Esophagus squamous epithelium (tissue), 5 donors: ENCODE data around the gene PTPRM. TPM values are rescaled to one million over a fixed set of nuclear protein-coding genes. Genes with fewer than 3 reads are reported as not detected.

Experiments
- DNase-seq: peaks from one replicate; lab custom pipeline; 2025; lab: John Stamatoyannopoulos, UW
- H3K27ac ChIP-seq, 4 donors: fragments of 200-600 bp; sonication (generic); one replicate each; pipeline ENCODE4 v1.5.1; 2016 to 2019; ENCODE audit warnings: mild to moderate bottlenecking in 1 of 4
- H3K27me3 ChIP-seq, 4 donors: fragments of 200-600 bp; sonication (generic); 1 replicate in 3 of 4; 2 replicates in 1 of 4; pipeline versions ENCODE4 v1.5.1 to v1.6.0; 2017 to 2021; ENCODE audit warnings: antibody characterized with exemption in 1 of 4
- H3K36me3 ChIP-seq, 3 donors: fragments of 200-600 bp; sonication (generic); one replicate each; pipeline ENCODE4 v1.5.1; 2016 to 2019
- H3K4me1 ChIP-seq, 3 donors: fragments of 200-600 bp; sonication (generic); one replicate each; pipeline ENCODE4 v1.5.1; 2017 to 2019
- H3K4me3 ChIP-seq, 4 donors: fragments of 200-600 bp; sonication (generic); 1 replicate in 3 of 4; 2 replicates in 1 of 4; pipeline ENCODE4 v1.5.1; 2016 to 2019; ENCODE audit warnings: mild to moderate bottlenecking in 2 of 4, moderate library complexity in 1 of 4
- H3K9me3 ChIP-seq, 3 donors: fragments of 200-600 bp; sonication (generic); one replicate each; pipeline ENCODE4 v1.5.1; 2016 to 2019
- CTCF ChIP-seq, 6 experiments: fragments of 450-650 bp in 4 of 6; fragments of 200-600 bp in 2 of 6; sonication (generic) in 2 of 6; IDR thresholded peaks; one replicate each; pipeline ENCODE4 v1.5.1; 2016 to 2019; ENCODE audit warnings: antibody characterized with exemption in 6 of 6, mild to moderate bottlenecking in 4 of 6, moderate library complexity in 4 of 6
- POLR2A ChIP-seq, 4 donors: fragments of 450-650 bp; IDR thresholded peaks; one replicate each; pipeline ENCODE4 v1.6.1; 2017; ENCODE audit warnings: antibody characterized with exemption in 4 of 4, mild to moderate bottlenecking in 4 of 4, moderate library complexity in 3 of 4
- WGBS, 2 donors: methylation state at CpG; one replicate each; pipeline ENCODE4 v1.1.5; 2018; 5-methylcytosine and 5-hydroxymethylcytosine counted together
- intact Hi-C: fragments of 100-400 bp; cut with DNase I; formaldehyde crosslinking; loops from one replicate; pipeline ENCODE4 v1.15.0; 2022
- total RNA-seq, 4 donors: library from RNA; depleted of rRNA; stranded (reverse); fragments of >200 nt; gene quantifications; one replicate each; pipeline ENCODE4 v1.1.0, GENCODE V29; 2016
- donor health status: DM: yes; HTN: yes; CAD: no.

The PTPRM gene
- total RNA-seq, 4 donors from 2014 or later = 6.5 to 38.7 (median 11.1) TPM

DNA sequence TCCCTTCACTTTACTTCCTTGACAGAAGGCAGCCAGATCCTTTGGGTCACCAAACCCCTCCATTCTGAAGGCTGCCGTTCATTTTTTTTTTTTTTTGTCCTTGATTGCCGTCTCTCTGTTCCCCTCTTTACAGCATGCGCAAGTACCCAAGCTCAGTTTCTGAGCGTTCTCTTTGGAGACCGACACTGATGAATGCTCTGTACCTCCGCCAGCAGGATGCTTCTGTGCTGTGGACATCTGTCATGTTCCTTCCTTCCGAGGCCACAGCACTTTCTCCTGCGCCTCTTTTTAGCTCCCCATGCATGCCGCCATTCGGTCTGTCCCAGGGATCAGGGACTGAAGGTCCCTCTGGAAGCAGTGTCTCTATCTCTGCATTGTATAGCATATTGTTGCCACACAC lies 763.5 kb downstream of the PTPRM start:
- H3K27me3 ChIP-seq = no peaks in the 10 kb centered on the region
- no peak overlapping the region for H3K4me3 ChIP-seq
- TF ChIP-seq CTCF (IDR thresholded peaks at IDR 0.05) (no peak), POLR2A (IDR thresholded peaks at IDR 0.05) (no peak)
- no peak for DNase-seq
- WGBS, 2 donors = 91 to 92% methylated on average over 10 of the region's 10 CpGs
- peaks cover 0 to 12% (median 0%) of the 10 kb centered on the region in 3 donors for H3K4me1 ChIP-seq
- no peaks in the 10 kb centered on the region for H3K36me3 ChIP-seq
- H3K27ac ChIP-seq = no peak overlapping the region
- intact Hi-C loops = no loop called here
- no peaks in the 10 kb centered on the region for H3K9me3 ChIP-seq

- Histone ChIP-seq H3K27me3 (no peaks in the 10 kb centered on the region), H3K4me1 (peaks cover 0 to 12% (median 0%) of the 10 kb centered on the region in 3 donors), H3K4me3 (no peak overlapping the region), H3K9me3 (no peaks in the 10 kb centered on the region), H3K27ac (no peak overlapping the region), H3K36me3 (no peaks in the 10 kb centered on the region)
- no peak for DNase-seq
- no peak for TF ChIP-seq POLR2A (IDR thresholded peaks at IDR 0.05)
- no peak for TF ChIP-seq CTCF (IDR thresholded peaks at IDR 0.05)
- intact Hi-C loops = no loop called here
- 88 to 92% methylated on average over 4 of the region's 4 CpGs for WGBS, 2 donors
Measured at GRCh38 chr18:8332286-8332685, 765.2 kb downstream of the PTPRM start.

DNA sequence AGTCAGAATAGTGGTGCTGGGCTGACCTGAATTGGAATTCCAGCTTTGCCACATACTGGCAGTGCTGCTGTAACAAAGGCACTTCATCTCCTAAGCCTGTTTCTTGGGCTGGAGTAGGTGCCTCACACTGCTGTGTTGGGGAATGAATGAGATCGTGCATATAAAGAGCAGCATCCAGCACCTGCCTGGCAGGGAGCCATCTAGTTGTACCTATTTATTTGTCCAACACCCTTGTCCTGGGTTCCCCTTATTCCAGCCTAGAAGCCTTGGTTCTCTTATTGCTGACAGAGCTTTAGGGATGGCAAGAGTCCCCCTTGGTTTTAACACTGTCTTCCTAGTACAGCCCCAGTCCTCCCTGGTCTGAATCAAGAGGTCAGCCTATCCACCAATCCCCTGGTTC lies 766.8 kb downstream of the PTPRM start:
- Histone ChIP-seq H3K27me3 (no peaks in the 10 kb centered on the region), H3K4me1 (peaks cover 0 to under 1% (median 0%) of the 10 kb centered on the region in 3 donors), H3K9me3 (no peaks in the 10 kb centered on the region), H3K27ac (no peak overlapping the region), H3K4me3 (no peak overlapping the region), H3K36me3 (no peaks in the 10 kb centered on the region)
- DNase-seq = no peak
- WGBS, 2 donors = 57 to 91% methylated on average over 1 of the region's 1 CpG
- TF ChIP-seq CTCF (IDR thresholded peaks at IDR 0.05) (no peak), POLR2A (IDR thresholded peaks at IDR 0.05) (no peak)
- intact Hi-C loops = no loop called here

DNA sequence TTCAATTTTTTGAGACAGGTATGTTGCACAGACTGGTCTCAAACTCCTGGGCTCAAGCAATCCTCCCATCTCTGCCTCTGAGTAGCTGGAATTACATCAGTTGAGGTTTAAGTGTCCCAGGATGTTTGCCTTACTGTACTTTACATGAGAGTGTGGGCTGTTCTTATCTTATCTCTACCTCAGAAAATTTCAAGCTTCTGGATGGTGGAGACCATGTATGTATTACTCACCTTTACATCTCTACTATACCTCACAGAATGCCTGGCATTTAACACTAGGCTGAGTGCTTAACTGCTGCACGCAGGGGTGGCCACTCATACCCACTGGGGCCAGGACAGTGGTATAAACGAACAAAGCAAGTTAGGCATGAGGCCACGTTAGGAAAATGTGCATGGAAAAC lies 770.1 kb downstream of the PTPRM start:
- 73 to 90% methylated on average over 3 of the region's 3 CpGs for WGBS, 2 donors
- Histone ChIP-seq H3K36me3 (no peaks in the 10 kb centered on the region), H3K27ac (no peak overlapping the region), H3K4me3 (no peak overlapping the region), H3K4me1 (peaks cover 0 to 11% (median 0%) of the 10 kb centered on the region in 3 donors), H3K9me3 (no peaks in the 10 kb centered on the region), H3K27me3 (no peaks in the 10 kb centered on the region)
- intact Hi-C loops = no loop called here
- no peak for TF ChIP-seq POLR2A (IDR thresholded peaks at IDR 0.05)
- TF ChIP-seq CTCF (IDR thresholded peaks at IDR 0.05) = no peak
- DNase-seq = no peak

DNA sequence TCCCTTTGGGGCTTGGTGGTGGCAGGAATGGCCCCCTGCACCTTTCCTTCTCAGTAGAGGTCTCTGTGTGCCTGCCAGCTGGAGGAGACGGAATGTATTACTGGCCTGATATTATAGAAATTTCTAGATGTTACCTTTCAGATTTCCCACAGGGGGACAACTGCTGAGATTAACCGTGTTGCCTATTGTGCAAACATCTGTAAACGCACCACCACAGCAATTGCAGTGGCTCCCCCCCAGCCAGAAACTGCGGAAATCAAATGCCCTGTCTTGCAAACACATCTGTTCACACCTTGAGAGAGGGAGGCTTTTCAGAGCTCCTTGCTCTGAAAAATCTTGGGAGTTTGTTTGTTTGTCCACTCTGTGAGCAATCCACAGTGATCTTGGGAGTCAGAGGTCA lies 772.1 kb downstream of the PTPRM start:
- no peak for TF ChIP-seq POLR2A (IDR thresholded peaks at IDR 0.05)
- no peak for TF ChIP-seq CTCF (IDR thresholded peaks at IDR 0.05)
- Histone ChIP-seq H3K4me3 (no peak overlapping the region), H3K27ac (no peak overlapping the region), H3K27me3 (no peaks in the 10 kb centered on the region), H3K9me3 (no peaks in the 10 kb centered on the region), H3K4me1 (peaks cover 0 to 11% (median 0%) of the 10 kb centered on the region in 3 donors), H3K36me3 (no peaks in the 10 kb centered on the region)
- 75 to 97% methylated on average over 4 of the region's 4 CpGs for WGBS, 2 donors
- DNase-seq = no peak
- intact Hi-C loops = no loop called here
